Heart left ventricle (tissue), 13 donors: ENCODE results near the gene FGFRL1.

Experiments
- POLR2A ChIP-seq, 2 donors: fragments of 450-650 bp; IDR thresholded peaks; one replicate each; pipeline ENCODE4 v1.6.1; 2017; ENCODE audit warnings: antibody characterized with exemption in 2 of 2, mild to moderate bottlenecking in 2 of 2, moderate library complexity in 2 of 2
- TF ChIP-seq, protein P1 (sequence below), 12 donors: fragments of 200-600 bp; sonication (generic) in 4 of 12; IDR thresholded peaks; one replicate each; pipeline versions ENCODE4 v1.5.0 to v1.8.0; 2018 to 2022; ENCODE audit warnings: antibody characterized with exemption in 12 of 12, mild to moderate bottlenecking in 5 of 12
- donor health status: ischemic (EF 13 %, LVEDD 7.1; RV severe dilation, severe dysfunction).
- donor health status: DM: no; HTN: yes; CAD: no.
- donor health status: DM: no; HTN: no; CAD: no.
- donor health status: ischemic (EF 25% LVEDD 6.9; RV normal size, moderate dysfunction).
- donor health status: ischemic (EF 25% LVEDD 5.7; RV mildly dilated, moderate dysfunction).
- donor health status: ischemic (EF 35%, LVEDD 5.7; RV mildly dilated, moderate dysfunction).
- donor health status: nonischemic (EF 11% LVEDD 7.7; RV severe dilation, severe dysfunction).
- donor health status: DM: yes; HTN: yes; CAD: no.
- donor health status: PGD.
- donor health status: ischemic (EF 29% LVEDD 5.4; RV normal size, mild dysfunction).
- donor health status: nonischemic (EF 23%, LVEDD 6.1; RV moderate dilation, normal function).

GRCh38 chr4:963276-964225 is 47.9 kb upstream of the FGFRL1 start:
- TF ChIP-seq, protein P1, sequence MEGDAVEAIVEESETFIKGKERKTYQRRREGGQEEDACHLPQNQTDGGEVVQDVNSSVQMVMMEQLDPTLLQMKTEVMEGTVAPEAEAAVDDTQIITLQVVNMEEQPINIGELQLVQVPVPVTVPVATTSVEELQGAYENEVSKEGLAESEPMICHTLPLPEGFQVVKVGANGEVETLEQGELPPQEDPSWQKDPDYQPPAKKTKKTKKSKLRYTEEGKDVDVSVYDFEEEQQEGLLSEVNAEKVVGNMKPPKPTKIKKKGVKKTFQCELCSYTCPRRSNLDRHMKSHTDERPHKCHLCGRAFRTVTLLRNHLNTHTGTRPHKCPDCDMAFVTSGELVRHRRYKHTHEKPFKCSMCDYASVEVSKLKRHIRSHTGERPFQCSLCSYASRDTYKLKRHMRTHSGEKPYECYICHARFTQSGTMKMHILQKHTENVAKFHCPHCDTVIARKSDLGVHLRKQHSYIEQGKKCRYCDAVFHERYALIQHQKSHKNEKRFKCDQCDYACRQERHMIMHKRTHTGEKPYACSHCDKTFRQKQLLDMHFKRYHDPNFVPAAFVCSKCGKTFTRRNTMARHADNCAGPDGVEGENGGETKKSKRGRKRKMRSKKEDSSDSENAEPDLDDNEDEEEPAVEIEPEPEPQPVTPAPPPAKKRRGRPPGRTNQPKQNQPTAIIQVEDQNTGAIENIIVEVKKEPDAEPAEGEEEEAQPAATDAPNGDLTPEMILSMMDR (IDR thresholded peaks at IDR 0.05), result no peak
- no peak for TF ChIP-seq POLR2A (IDR thresholded peaks at IDR 0.05)
